Common myeloid progenitor, CD34-positive (primary cell): ENCODE results near the gene HS3ST5.

Source experiments
- CTCF ChIA-PET: fragments of 350-600 bp; sonication (Branson Sonifier 250); formaldehyde crosslinking; loops from one replicate; lab custom pipeline; 2021; ENCODE audit warnings: antibody characterized with exemption; lab: Charles Lee
- POLR2A ChIA-PET: fragments of 350-600 bp; sonication (Branson Sonifier 250); formaldehyde crosslinking; loops from one replicate; lab custom pipeline; 2021; ENCODE audit warnings: antibody characterized with exemption; lab: Charles Lee
- DNase-seq, 3 donors: peaks; one replicate each; pipeline versions ENCODE4 v3.0.0 to v3.0.0-alpha.2; 2013
- H3K27ac ChIP-seq, 2 experiments: 1 replicate in 1 of 2; 2 replicates in 1 of 2; pipeline ENCODE4 v1.7.0; 2013; ENCODE audit warnings: inconsistent platforms in 2 of 2, low read length in 2 of 2, mild to moderate bottlenecking in 2 of 2, low read depth in 1 of 2, moderate library complexity in 1 of 2; ENCODE audit not compliant: severe bottlenecking in 2 of 2, insufficient read depth in 1 of 2, poor library complexity in 1 of 2
- H3K27me3 ChIP-seq, 5 experiments: replicated peaks in 2 of 5; 1 replicate in 3 of 5; 2 replicates in 2 of 5; pipeline versions ENCODE4 v1.6.1 to v1.7.0; 2013; ENCODE audit warnings: low read length in 4 of 5, mild to moderate bottlenecking in 2 of 5, moderate library complexity in 2 of 5, inconsistent platforms in 1 of 5; ENCODE audit not compliant: insufficient read depth in 5 of 5, control insufficient read depth in 4 of 5
- H3K36me3 ChIP-seq, 4 experiments: 1 replicate in 2 of 4; 2 replicates in 2 of 4; pipeline versions ENCODE4 v1.6.1 to v1.7.0; 2013; ENCODE audit warnings: low read length in 3 of 4, control low read depth in 1 of 4, mild to moderate bottlenecking in 1 of 4; ENCODE audit not compliant: control insufficient read depth in 4 of 4, insufficient read depth in 4 of 4
- H3K4me1 ChIP-seq, 4 experiments: 1 replicate in 3 of 4; 2 replicates in 1 of 4; pipeline versions ENCODE4 v1.6.1 to v1.7.1; 2013; ENCODE audit warnings: low read length in 3 of 4, mild to moderate bottlenecking in 3 of 4, control low read depth in 1 of 4, inconsistent platforms in 1 of 4, moderate library complexity in 1 of 4; ENCODE audit not compliant: control insufficient read depth in 4 of 4, insufficient read depth in 4 of 4; ENCODE audit errors: control extremely low read depth in 1 of 4
- H3K4me3 ChIP-seq, 7 experiments: 1 replicate in 4 of 7; 2 replicates in 3 of 7; pipeline versions ENCODE4 v1.5.1 to v1.7.0; 2013; ENCODE audit warnings: mild to moderate bottlenecking in 7 of 7, low read length in 6 of 7, moderate library complexity in 6 of 7, inconsistent platforms in 2 of 7, low read depth in 2 of 7, control low read depth in 1 of 7; ENCODE audit not compliant: insufficient read depth in 4 of 7, control insufficient read depth in 1 of 7; ENCODE audit errors: extremely low read depth in 1 of 7
- H3K9me3 ChIP-seq, 5 experiments: 1 replicate in 4 of 5; 2 replicates in 1 of 5; pipeline versions ENCODE4 v1.6.1 to v1.7.1; 2013; ENCODE audit warnings: low read length in 4 of 5, mild to moderate bottlenecking in 2 of 5, inconsistent platforms in 1 of 5, low read depth in 1 of 5, moderate library complexity in 1 of 5; ENCODE audit not compliant: control insufficient read depth in 4 of 5, insufficient read depth in 2 of 5; ENCODE audit errors: control extremely low read depth in 1 of 5
- WGBS: methylation state at CpG from one replicate; pipeline ENCODE4 v1.1.5; 2013; ENCODE audit not compliant: insufficient coverage; 5-methylcytosine and 5-hydroxymethylcytosine counted together

Gene HS3ST5

DNA sequence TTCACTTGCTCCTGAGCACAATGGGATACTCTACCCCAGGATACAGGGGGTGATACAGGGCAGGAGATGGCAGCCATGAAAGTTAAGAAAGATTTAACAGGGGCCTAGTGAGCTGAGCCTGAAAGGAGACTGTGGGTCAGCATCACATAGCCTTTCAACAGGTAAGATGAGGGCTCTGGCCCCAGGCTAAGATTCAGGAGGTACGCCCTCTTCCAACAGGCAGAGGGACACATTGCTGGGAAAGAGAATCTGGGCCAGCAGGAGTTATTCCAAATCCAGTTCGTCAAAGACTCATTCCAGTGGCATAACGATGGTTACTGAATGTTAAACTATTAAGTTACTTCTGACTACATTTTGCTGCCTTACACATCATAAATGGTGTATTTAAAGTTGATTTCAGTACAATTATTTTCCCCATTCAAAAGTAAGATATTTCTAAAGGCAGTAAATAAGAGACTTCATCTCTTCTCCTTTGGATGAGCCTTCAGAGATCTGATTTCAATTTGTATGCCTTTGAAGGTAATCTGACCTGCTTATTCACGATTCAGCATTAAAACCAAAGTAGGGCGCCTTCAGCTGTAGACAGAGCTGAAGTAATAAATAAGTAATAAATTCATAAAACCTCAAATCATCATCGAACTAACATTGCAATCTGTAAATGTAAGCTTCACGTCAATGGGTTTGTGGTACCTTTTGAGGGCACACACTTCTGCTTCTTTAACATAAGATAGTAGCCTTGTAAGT lies 62.4 kb downstream of the HS3ST5 start:
- CTCF ChIA-PET = no interaction called here
- Histone ChIP-seq H3K27me3 (peaks cover 0 to 8% (median 0%) of the 10 kb centered on the region in 5 experiments), H3K27ac (no peak overlapping the region), H3K9me3 (peaks cover 0 to 1% (median 0%) of the 10 kb centered on the region in 5 experiments), H3K36me3 (no peaks in the 10 kb centered on the region), H3K4me3 (no peak overlapping the region), H3K4me1 (no peaks in the 10 kb centered on the region)
- POLR2A ChIA-PET = no interaction called here
- DNase-seq = no peak
- 81% methylated on average over 3 of the region's 7 CpGs for WGBS

DNA sequence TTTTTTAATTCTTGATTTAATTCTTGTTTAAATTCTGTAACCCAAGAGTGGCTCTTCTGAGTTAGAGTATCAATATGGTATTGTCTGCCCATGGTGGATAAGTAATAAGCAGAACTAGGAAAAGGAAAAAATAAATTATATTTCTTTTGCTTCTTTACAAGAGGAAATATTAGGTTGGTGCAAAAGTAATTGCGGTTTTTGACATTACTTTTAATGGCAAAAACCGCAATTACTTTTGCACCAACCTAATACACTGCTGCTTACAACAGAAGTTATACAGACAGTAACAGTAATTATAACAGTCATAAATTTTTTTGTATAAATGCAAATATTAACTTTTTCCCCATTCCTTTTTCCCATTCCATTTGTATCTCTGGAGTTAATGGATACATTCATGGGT lies 65.6 kb downstream of the HS3ST5 start:
- DNase-seq = no peak
- Histone ChIP-seq H3K36me3 (no peaks in the 10 kb centered on the region), H3K4me1 (no peaks in the 10 kb centered on the region), H3K4me3 (no peak overlapping the region), H3K27ac (no peak overlapping the region), H3K9me3 (no peaks in the 10 kb centered on the region), H3K27me3 (peaks cover 0 to 4% (median 2%) of the 10 kb centered on the region in 5 experiments)
- no CpG with 5 or more reads among the region's 2 CpGs for WGBS
- ChIA-PET CTCF (no interaction called here), POLR2A (no interaction called here)

- CTCF ChIA-PET = no interaction called here
- Histone ChIP-seq H3K4me3 (no peak overlapping the region), H3K27ac (no peak overlapping the region), H3K9me3 (no peaks in the 10 kb centered on the region), H3K4me1 (no peaks in the 10 kb centered on the region), H3K36me3 (no peaks in the 10 kb centered on the region), H3K27me3 (peaks cover 0 to 4% (median 0%) of the 10 kb centered on the region in 5 experiments)
- POLR2A ChIA-PET = no interaction called here
- no peak for DNase-seq
- no CpG with 5 or more reads among the region's 2 CpGs for WGBS
Measured at GRCh38 chr6:114276783-114277182, 66.0 kb downstream of the HS3ST5 start.

- ChIA-PET POLR2A (no interaction called here), CTCF (no interaction called here)
- no peaks in the 10 kb centered on the region for H3K36me3 ChIP-seq
- no peak for DNase-seq
- no peaks in the 10 kb centered on the region for H3K9me3 ChIP-seq
- peaks cover 0 to 2% (median 0%) of the 10 kb centered on the region in 5 experiments for H3K27me3 ChIP-seq
- no peaks in the 10 kb centered on the region for H3K4me1 ChIP-seq
- no peak overlapping the region for H3K4me3 ChIP-seq
- no peak overlapping the region for H3K27ac ChIP-seq
- WGBS = 100% methylated on average over 1 of the region's 2 CpGs
Measured at GRCh38 chr6:114274836-114275235, 68.0 kb downstream of the HS3ST5 start.

GRCh38 chr6:114272582-114272981 lies 70.2 kb downstream of the HS3ST5 start:
- Histone ChIP-seq H3K4me3 (no peak overlapping the region), H3K27ac (no peak overlapping the region), H3K4me1 (no peaks in the 10 kb centered on the region), H3K27me3 (peaks cover 0 to 2% (median 0%) of the 10 kb centered on the region in 5 experiments), H3K36me3 (no peaks in the 10 kb centered on the region), H3K9me3 (no peaks in the 10 kb centered on the region)
- ChIA-PET POLR2A (no interaction called here), CTCF (no interaction called here)
- 83% methylated on average over 2 of the region's 3 CpGs for WGBS
- DNase-seq = no peak

GRCh38 chr6:114271405-114271804 lies 71.4 kb downstream of the HS3ST5 start:
- Histone ChIP-seq H3K27ac (no peak overlapping the region), H3K9me3 (no peaks in the 10 kb centered on the region), H3K4me1 (no peaks in the 10 kb centered on the region), H3K27me3 (peaks cover 0 to 2% (median 0%) of the 10 kb centered on the region in 5 experiments), H3K4me3 (no peak overlapping the region), H3K36me3 (no peaks in the 10 kb centered on the region)
- ChIA-PET POLR2A (no interaction called here), CTCF (no interaction called here)
- no peak for DNase-seq

GRCh38 chr6:114267897-114268296 lies 74.9 kb downstream of the HS3ST5 start:
- Histone ChIP-seq H3K36me3 (no peaks in the 10 kb centered on the region), H3K27ac (no peak overlapping the region), H3K4me1 (no peaks in the 10 kb centered on the region), H3K27me3 (no peaks in the 10 kb centered on the region), H3K4me3 (no peak overlapping the region), H3K9me3 (no peaks in the 10 kb centered on the region)
- 94% methylated on average over 2 of the region's 3 CpGs for WGBS
- ChIA-PET CTCF (no interaction called here), POLR2A (no interaction called here)
- no peak for DNase-seq
